Vagina (tissue), 2 donors: ENCODE measurements around the gene MYLK.

ENCODE experiments used
- CTCF ChIP-seq, 3 experiments: fragments of 450-650 bp in 2 of 3; fragments of 200-600 bp in 1 of 3; sonication (generic) in 1 of 3; IDR thresholded peaks; one replicate each; pipeline ENCODE4 v1.5.1; 2017 to 2019; ENCODE audit warnings: antibody characterized with exemption in 3 of 3, mild to moderate bottlenecking in 2 of 3, moderate library complexity in 2 of 3
- POLR2AphosphoS5 ChIP-seq, 2 donors: sonication (generic); formaldehyde crosslinking; IDR thresholded peaks; one replicate each; pipeline ENCODE4 v1.9.0; 2017; ENCODE audit warnings: antibody characterized with exemption in 2 of 2, mild to moderate bottlenecking in 2 of 2, low read depth in 1 of 2; ENCODE audit not compliant: insufficient read depth in 1 of 2

GRCh38 chr3:123636431-123636841 is 247.7 kb downstream of the MYLK start:
- TF ChIP-seq CTCF (IDR thresholded peaks at IDR 0.05) (no peak), POLR2AphosphoS5 (IDR thresholded peaks at IDR 0.05; ENCODE audit: insufficient read depth in 1 of 2, low read depth in 1 of 2) (no peak)
